Thyroid gland (tissue), 4 donors: ENCODE measurements around the gene COPS9. TPM values are rescaled to one million over a fixed set of nuclear protein-coding genes. Genes with fewer than 3 reads are reported as not detected.

Experiments
- DNase-seq, 2 donors: peaks; one replicate each; pipeline ENCODE4 v3.0.0-alpha.2; 2019
- H3K27ac ChIP-seq, 3 donors: fragments of 200-600 bp; sonication (generic); 1 replicate in 2 of 3; 2 replicates in 1 of 3; pipeline ENCODE4 v1.5.1; 2016 to 2019; ENCODE audit warnings: mild to moderate bottlenecking in 1 of 3, moderate library complexity in 1 of 3
- H3K27me3 ChIP-seq: fragments of 200-600 bp; sonication (generic); one replicate; pipeline ENCODE4 v1.5.1; 2019
- H3K36me3 ChIP-seq, 2 donors: fragments of 200-600 bp; sonication (generic); one replicate each; pipeline ENCODE4 v1.5.1; 2016 to 2019
- H3K4me1 ChIP-seq, 2 donors: fragments of 200-600 bp; sonication (generic); one replicate each; pipeline ENCODE4 v1.5.1; 2017 to 2019
- H3K4me3 ChIP-seq, 3 donors: fragments of 200-600 bp; sonication (generic); replicated peaks in 1 of 3; 1 replicate in 2 of 3; 2 replicates in 1 of 3; pipeline ENCODE4 v1.5.1; 2016; ENCODE audit warnings: mild to moderate bottlenecking in 1 of 3
- H3K9me3 ChIP-seq: fragments of 200-600 bp; sonication (generic); one replicate; pipeline ENCODE4 v1.5.1; 2017
- POLR2A ChIP-seq, 2 donors: fragments of 450-650 bp; IDR thresholded peaks; one replicate each; pipeline ENCODE4 v1.6.1; 2017; ENCODE audit warnings: antibody characterized with exemption in 2 of 2, mild to moderate bottlenecking in 2 of 2, moderate library complexity in 1 of 2
- WGBS, 2 donors: methylation state at CpG; one replicate each; pipeline ENCODE4 v1.1.5; 2017; 5-methylcytosine and 5-hydroxymethylcytosine counted together
- intact Hi-C: fragments of 100-400 bp; cut with DNase I; formaldehyde crosslinking; loops from one replicate; pipeline ENCODE4 v1.15.1; 2023
- total RNA-seq, 4 donors: library from RNA; depleted of rRNA; stranded (reverse); fragments of >200 nt; gene quantifications; one replicate each; pipeline ENCODE4 v1.2.3, GENCODE V29; 2016
- TF ChIP-seq, protein P1 (sequence below), 6 experiments: fragments of 200-600 bp in 3 of 6; fragments of 450-650 bp in 3 of 6; sonication (generic) in 3 of 6; IDR thresholded peaks; one replicate each; pipeline ENCODE4 v1.5.1; 2016 to 2019; ENCODE audit warnings: antibody characterized with exemption in 6 of 6, mild to moderate bottlenecking in 2 of 6, inconsistent platforms in 1 of 6, moderate library complexity in 1 of 6

COPS9 gene
- total RNA-seq, 4 donors from 2014 or later = 63.6 to 965 (median 239) TPM

- 14 to 19% methylated on average over 7 of the region's 11 CpGs for WGBS, 2 donors
Measured at GRCh38 chr2:240140920-240141319, 4.8 kb upstream of the COPS9 start.

GRCh38 chr2:240140511-240140910, 4.4 kb upstream of the COPS9 start, which contains the start of gene OTOS:
Gene OTOS, minus strand, starts transcription at chr2:240140658. Its CDS starts 332 bp downstream, at chr2:240140326.
- Histone ChIP-seq H3K27ac (peak within 1 kb of the TSS; percentile 87 to 95 (median 93)), H3K36me3 (no peaks in the 10 kb centered on the region), H3K4me3 (peak within 1 kb of the TSS in 1 of 3 donors; percentile 8), H3K4me1 (peaks cover 24 to 42% of the 10 kb centered on the region in 2 donors), H3K27me3 (no peaks in the 10 kb centered on the region), H3K9me3 (no peaks in the 10 kb centered on the region)
- peak in 1 of 2 donors; percentile 64 for TF ChIP-seq POLR2A (IDR thresholded peaks at IDR 0.05)
- TF ChIP-seq, protein P1, sequence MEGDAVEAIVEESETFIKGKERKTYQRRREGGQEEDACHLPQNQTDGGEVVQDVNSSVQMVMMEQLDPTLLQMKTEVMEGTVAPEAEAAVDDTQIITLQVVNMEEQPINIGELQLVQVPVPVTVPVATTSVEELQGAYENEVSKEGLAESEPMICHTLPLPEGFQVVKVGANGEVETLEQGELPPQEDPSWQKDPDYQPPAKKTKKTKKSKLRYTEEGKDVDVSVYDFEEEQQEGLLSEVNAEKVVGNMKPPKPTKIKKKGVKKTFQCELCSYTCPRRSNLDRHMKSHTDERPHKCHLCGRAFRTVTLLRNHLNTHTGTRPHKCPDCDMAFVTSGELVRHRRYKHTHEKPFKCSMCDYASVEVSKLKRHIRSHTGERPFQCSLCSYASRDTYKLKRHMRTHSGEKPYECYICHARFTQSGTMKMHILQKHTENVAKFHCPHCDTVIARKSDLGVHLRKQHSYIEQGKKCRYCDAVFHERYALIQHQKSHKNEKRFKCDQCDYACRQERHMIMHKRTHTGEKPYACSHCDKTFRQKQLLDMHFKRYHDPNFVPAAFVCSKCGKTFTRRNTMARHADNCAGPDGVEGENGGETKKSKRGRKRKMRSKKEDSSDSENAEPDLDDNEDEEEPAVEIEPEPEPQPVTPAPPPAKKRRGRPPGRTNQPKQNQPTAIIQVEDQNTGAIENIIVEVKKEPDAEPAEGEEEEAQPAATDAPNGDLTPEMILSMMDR (IDR thresholded peaks at IDR 0.05) = peak in 1 of 6 experiments; percentile 31
- DNase-seq = peak; percentile 95 to 97
- intact Hi-C loops = no loop called here
- WGBS, 2 donors = 25 to 31% methylated on average over 5 of the region's 5 CpGs

More at GRCh38 chr2:240140920-240141319, 4.8 kb upstream of the COPS9 start:
- peak overlapping the region; percentile 87 to 95 (median 93) for H3K27ac ChIP-seq
- no peaks in the 10 kb centered on the region for H3K9me3 ChIP-seq
- peak in 1 of 2 donors; percentile 73 for DNase-seq
- TF ChIP-seq, protein P1 (IDR thresholded peaks at IDR 0.05) = peak in 1 of 6 experiments; percentile 9
- peak in 1 of 2 donors; percentile 49 for TF ChIP-seq POLR2A (IDR thresholded peaks at IDR 0.05)
- no peaks in the 10 kb centered on the region for H3K36me3 ChIP-seq
- H3K4me1 ChIP-seq = peaks cover 23 to 41% of the 10 kb centered on the region in 2 donors
- H3K4me3 ChIP-seq = peak overlapping the region in 1 of 3 donors; percentile 8
- intact Hi-C loops = no loop called here
- no peaks in the 10 kb centered on the region for H3K27me3 ChIP-seq

DNA sequence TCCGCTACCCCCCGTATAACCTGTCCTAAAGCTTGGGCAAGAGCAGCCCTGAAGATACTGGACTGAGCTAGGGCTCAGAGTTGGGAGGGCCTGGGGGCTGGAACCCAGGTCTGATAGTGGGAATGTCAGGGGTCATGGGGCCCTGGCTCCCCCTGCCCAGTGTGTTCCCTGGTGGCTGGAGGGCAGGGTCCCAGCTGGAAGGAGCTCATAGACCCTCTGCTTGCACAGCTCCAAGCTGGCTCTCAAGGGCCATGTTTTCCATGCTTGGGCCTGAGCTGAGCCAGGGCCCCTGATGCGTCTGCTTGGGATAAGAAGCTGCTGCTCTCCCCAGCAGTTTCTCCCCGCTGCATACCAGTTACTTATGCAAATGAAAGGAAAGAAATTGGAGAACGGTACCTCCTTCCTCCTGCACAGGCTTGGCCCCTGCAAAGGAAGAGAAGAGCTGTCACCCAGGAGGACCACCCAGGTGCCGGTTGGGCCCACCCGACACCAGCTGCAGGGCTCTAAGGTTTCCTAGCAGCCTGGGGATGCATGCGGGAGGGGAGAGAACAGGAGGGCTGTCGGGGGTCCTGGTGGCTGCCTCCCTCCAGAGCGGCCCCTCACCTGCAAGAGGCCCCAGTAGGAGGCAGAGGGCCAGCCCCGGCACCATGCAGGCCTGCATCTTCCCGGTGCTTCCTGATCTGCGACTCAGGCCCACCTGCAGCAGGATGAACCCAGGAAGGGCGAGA, 3.7 kb upstream of the COPS9 start:
- intact Hi-C loops = no loop called here
- TF ChIP-seq POLR2A (IDR thresholded peaks at IDR 0.05) = peak in 1 of 2 donors; percentile 24
- TF ChIP-seq, protein P1 (IDR thresholded peaks at IDR 0.05) = no peak
- Histone ChIP-seq H3K4me1 (peaks cover 30 to 49% of the 10 kb centered on the region in 2 donors), H3K27me3 (no peaks in the 10 kb centered on the region), H3K36me3 (no peaks in the 10 kb centered on the region), H3K4me3 (no peak overlapping the region), H3K9me3 (no peaks in the 10 kb centered on the region), H3K27ac (peak overlapping the region; percentile 71 to 93 (median 87))
- WGBS, 2 donors = 34 to 35% methylated on average over 7 to 12 of the region's 14 CpGs
- DNase-seq = peak; percentile 41 to 48

- DNase-seq = no peak
- peak overlapping the region; percentile 71 to 93 (median 87) for H3K27ac ChIP-seq
- H3K36me3 ChIP-seq = no peaks in the 10 kb centered on the region
- TF ChIP-seq, protein P1 (IDR thresholded peaks at IDR 0.05) = no peak
- TF ChIP-seq POLR2A (IDR thresholded peaks at IDR 0.05) = no peak
- peaks cover 30 to 53% of the 10 kb centered on the region in 2 donors for H3K4me1 ChIP-seq
- no peaks in the 10 kb centered on the region for H3K9me3 ChIP-seq
- H3K27me3 ChIP-seq = no peaks in the 10 kb centered on the region
- intact Hi-C loops = no loop called here
- 95 to 97% methylated on average over 15 of the region's 15 CpGs for WGBS, 2 donors
- no peak overlapping the region for H3K4me3 ChIP-seq
Measured at GRCh38 chr2:240139011-240139441, 2.9 kb upstream of the COPS9 start.
